Stimulated activated CD4-positive, alpha-beta T cell treated with anti-CD3 and anti-CD28 coated beads, Interleukin-2, amount 100 ng/mL, for 4 hours (primary cell): ENCODE measurements around the gene KNG1.
"Not testable (repeated sequence)": the region's sequence is repeated elsewhere in the genome, so short reads cannot be mapped to it uniquely, and the experiment has no call there.

Experiments
- DNase-seq: peaks from one replicate; pipeline ENCODE4 v3.0.0-alpha.2; 2020; ENCODE audit warnings: low read depth

KNG1 gene

GRCh38 chr3:186717039-186717457 is at the start of gene KNG1:
Gene KNG1, plus strand, starts transcription at chr3:186717359. Its CDS starts 184 bp downstream, at chr3:186717543.
- DNase-seq: no peak

GRCh38 chr3:186668426-186668825 is 48.7 kb upstream of the KNG1 start:
- DNase-seq: no peak

GRCh38 chr3:186669378-186670084 is 47.6 kb upstream of the KNG1 start:
- DNase-seq: no peak

- no peak for DNase-seq
Measured at GRCh38 chr3:186670155-186670554, 47.0 kb upstream of the KNG1 start.

- DNase-seq: no peak
Measured at GRCh38 chr3:186671051-186671450, 46.1 kb upstream of the KNG1 start.

- DNase-seq: no peak
Measured at GRCh38 chr3:186678604-186679003, 38.6 kb upstream of the KNG1 start.

GRCh38 chr3:186679151-186679550 is 38.0 kb upstream of the KNG1 start:
- DNase-seq: no peak

- no peak for DNase-seq
Measured at GRCh38 chr3:186680869-186681268, 36.3 kb upstream of the KNG1 start.

- DNase-seq: no peak
Measured at GRCh38 chr3:186682812-186683211, 34.3 kb upstream of the KNG1 start.

- no peak for DNase-seq
Measured at GRCh38 chr3:186683979-186684378, 33.2 kb upstream of the KNG1 start.

- DNase-seq: not testable (repeated sequence)
Measured at GRCh38 chr3:186686475-186686874, 30.7 kb upstream of the KNG1 start.

- DNase-seq: no peak
Measured at GRCh38 chr3:186687120-186687651, 30.0 kb upstream of the KNG1 start.

GRCh38 chr3:186690304-186690703 is 26.9 kb upstream of the KNG1 start:
- not testable (repeated sequence) for DNase-seq

GRCh38 chr3:186691676-186692075 is 25.5 kb upstream of the KNG1 start:
- DNase-seq: no peak

- DNase-seq: no peak
Measured at GRCh38 chr3:186693843-186694242, 23.3 kb upstream of the KNG1 start.

- no peak for DNase-seq
Measured at GRCh38 chr3:186694288-186695032, 22.7 kb upstream of the KNG1 start.

- no peak for DNase-seq
Measured at GRCh38 chr3:186696522-186696921, 20.6 kb upstream of the KNG1 start.

GRCh38 chr3:186697510-186697909 is 19.6 kb upstream of the KNG1 start:
- no peak for DNase-seq

- DNase-seq: no peak
Measured at GRCh38 chr3:186700267-186700666, 16.9 kb upstream of the KNG1 start.

GRCh38 chr3:186702451-186702850 is 14.7 kb upstream of the KNG1 start:
- DNase-seq: not testable (repeated sequence)

- DNase-seq: no peak
Measured at GRCh38 chr3:186705882-186706780, 11.0 kb upstream of the KNG1 start.

- DNase-seq: no peak
Measured at GRCh38 chr3:186708983-186709679, 8.0 kb upstream of the KNG1 start.
